HL-60 (cell line): ENCODE measurements around the gene POU5F2.

Experiments used
- DNase-seq, 2 experiments: peaks; one replicate each; pipeline ENCODE4 v3.0.0-alpha.2; 2010 to 2020; ENCODE audit warnings: low read depth in 1 of 2, low spot score in 1 of 2
- H3K27ac ChIP-seq: fragments of 250-450 bp; sonication (Bioruptor Pico); replicated peaks from 2 replicates; pipeline ENCODE4 v1.5.1; 2020; ENCODE audit warnings: mild to moderate bottlenecking, moderate library complexity
- H3K27me3 ChIP-seq: fragments of 250-450 bp; sonication (Bioruptor Pico); 2 replicates; pipeline ENCODE4 v1.5.1; 2021; ENCODE audit warnings: mild to moderate bottlenecking, moderate library complexity; ENCODE audit not compliant: insufficient read depth, poor library complexity, severe bottlenecking
- H3K4me3 ChIP-seq: replicated peaks from 2 replicates; pipeline ENCODE4 v1.5.1; 2011; ENCODE audit warnings: mild to moderate bottlenecking, control low read depth, low read length; ENCODE audit not compliant: insufficient read depth
- GABPA ChIP-seq: IDR thresholded peaks from 2 replicates; pipeline ENCODE4 v1.6.1; 2012; ENCODE audit warnings: low read depth
- POLR2AphosphoS5 ChIP-seq: IDR thresholded peaks from 2 replicates; pipeline ENCODE4 v1.6.1; 2012; ENCODE audit warnings: low read depth
- SPI1 ChIP-seq: IDR thresholded peaks from 2 replicates; pipeline ENCODE4 v1.6.1; 2012; ENCODE audit warnings: low read depth, mild to moderate bottlenecking, borderline replicate concordance
- TF ChIP-seq, protein P1 (sequence below): IDR thresholded peaks from 2 replicates; pipeline ENCODE4 v1.6.1; 2012; ENCODE audit warnings: low read depth; ENCODE audit not compliant: insufficient replicate concordance
- TF ChIP-seq, protein P2 (sequence below): IDR thresholded peaks from one replicate; pipeline ENCODE4 v1.5.1; 2011; ENCODE audit warnings: low read length, control low read depth, inconsistent platforms; ENCODE audit not compliant: insufficient read depth

Gene POU5F2

DNA sequence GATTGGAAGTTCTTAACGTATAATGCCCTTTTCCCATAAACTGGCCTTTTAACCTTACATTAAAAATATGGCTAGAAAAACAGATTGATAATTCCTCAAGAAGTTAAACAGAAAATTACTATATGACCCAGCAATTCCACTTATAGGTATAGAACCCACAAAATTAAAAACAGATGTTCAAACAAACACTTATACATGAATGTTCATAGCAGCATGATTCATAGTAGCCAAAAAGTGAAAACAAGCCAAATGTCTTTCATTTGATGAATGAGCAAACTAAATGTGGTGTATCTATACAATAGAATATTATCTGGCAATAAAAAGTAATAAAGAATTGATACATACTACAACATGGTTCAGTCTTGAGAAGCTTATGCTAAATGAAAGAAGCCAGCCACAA, 35.5 kb downstream of the POU5F2 start:
- TF ChIP-seq, protein P1, sequence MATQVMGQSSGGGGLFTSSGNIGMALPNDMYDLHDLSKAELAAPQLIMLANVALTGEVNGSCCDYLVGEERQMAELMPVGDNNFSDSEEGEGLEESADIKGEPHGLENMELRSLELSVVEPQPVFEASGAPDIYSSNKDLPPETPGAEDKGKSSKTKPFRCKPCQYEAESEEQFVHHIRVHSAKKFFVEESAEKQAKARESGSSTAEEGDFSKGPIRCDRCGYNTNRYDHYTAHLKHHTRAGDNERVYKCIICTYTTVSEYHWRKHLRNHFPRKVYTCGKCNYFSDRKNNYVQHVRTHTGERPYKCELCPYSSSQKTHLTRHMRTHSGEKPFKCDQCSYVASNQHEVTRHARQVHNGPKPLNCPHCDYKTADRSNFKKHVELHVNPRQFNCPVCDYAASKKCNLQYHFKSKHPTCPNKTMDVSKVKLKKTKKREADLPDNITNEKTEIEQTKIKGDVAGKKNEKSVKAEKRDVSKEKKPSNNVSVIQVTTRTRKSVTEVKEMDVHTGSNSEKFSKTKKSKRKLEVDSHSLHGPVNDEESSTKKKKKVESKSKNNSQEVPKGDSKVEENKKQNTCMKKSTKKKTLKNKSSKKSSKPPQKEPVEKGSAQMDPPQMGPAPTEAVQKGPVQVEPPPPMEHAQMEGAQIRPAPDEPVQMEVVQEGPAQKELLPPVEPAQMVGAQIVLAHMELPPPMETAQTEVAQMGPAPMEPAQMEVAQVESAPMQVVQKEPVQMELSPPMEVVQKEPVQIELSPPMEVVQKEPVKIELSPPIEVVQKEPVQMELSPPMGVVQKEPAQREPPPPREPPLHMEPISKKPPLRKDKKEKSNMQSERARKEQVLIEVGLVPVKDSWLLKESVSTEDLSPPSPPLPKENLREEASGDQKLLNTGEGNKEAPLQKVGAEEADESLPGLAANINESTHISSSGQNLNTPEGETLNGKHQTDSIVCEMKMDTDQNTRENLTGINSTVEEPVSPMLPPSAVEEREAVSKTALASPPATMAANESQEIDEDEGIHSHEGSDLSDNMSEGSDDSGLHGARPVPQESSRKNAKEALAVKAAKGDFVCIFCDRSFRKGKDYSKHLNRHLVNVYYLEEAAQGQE, result no peak
- TF ChIP-seq, protein P2, sequence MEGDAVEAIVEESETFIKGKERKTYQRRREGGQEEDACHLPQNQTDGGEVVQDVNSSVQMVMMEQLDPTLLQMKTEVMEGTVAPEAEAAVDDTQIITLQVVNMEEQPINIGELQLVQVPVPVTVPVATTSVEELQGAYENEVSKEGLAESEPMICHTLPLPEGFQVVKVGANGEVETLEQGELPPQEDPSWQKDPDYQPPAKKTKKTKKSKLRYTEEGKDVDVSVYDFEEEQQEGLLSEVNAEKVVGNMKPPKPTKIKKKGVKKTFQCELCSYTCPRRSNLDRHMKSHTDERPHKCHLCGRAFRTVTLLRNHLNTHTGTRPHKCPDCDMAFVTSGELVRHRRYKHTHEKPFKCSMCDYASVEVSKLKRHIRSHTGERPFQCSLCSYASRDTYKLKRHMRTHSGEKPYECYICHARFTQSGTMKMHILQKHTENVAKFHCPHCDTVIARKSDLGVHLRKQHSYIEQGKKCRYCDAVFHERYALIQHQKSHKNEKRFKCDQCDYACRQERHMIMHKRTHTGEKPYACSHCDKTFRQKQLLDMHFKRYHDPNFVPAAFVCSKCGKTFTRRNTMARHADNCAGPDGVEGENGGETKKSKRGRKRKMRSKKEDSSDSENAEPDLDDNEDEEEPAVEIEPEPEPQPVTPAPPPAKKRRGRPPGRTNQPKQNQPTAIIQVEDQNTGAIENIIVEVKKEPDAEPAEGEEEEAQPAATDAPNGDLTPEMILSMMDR, result no peak
- no peak for TF ChIP-seq GABPA
- TF ChIP-seq POLR2AphosphoS5, result no peak
- TF ChIP-seq SPI1, result no peak
- no peak overlapping the region for H3K4me3 ChIP-seq
- H3K27ac ChIP-seq, result no peak overlapping the region
- H3K27me3 ChIP-seq, result no peaks in the 10 kb centered on the region
- DNase-seq, result no peak

DNA sequence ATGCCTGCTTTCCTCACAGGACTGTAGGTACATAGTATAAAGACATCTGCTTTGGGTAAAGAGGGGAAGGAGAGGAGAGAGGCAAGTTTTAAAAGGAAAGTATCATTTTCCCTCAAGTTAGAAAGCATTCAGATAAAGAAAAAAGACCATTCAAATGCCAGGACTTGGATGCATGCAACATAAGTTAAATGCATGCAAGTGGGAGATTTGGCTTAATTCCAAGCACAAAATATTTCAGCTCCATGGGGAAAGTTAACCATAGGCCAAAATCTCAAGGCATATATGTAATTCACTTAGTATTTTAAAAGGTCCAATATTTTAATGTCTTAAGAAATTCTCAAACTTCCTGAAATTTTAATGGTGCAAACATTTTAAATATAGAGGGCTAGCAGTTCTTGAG, 36.4 kb downstream of the POU5F2 start:
- Histone ChIP-seq H3K4me3 (no peak overlapping the region), H3K27me3 (no peaks in the 10 kb centered on the region), H3K27ac (no peak overlapping the region)
- DNase-seq, result no peak
- TF ChIP-seq, protein P2, result no peak
- TF ChIP-seq, protein P1, result no peak
- TF ChIP-seq SPI1 (no peak), GABPA (no peak), POLR2AphosphoS5 (no peak)

DNA sequence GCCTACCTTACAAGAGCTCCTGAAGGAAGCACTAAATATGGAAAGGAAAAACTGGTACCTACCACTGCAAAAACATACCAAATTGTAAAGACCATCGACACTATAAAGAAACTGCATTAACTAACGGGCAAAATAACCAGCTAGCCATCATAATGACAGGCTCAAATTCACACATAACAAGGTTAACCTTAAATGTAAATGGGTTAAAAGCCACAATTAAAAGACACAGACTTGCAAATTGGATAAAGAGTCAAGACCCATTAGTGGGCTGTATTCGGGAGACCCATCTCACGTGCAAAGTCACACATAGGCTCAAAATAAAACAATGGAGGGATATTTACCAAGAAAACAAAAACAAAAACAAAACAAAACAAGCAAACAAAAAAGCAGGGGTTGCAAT, 49.4 kb downstream of the POU5F2 start:
- TF ChIP-seq GABPA (no peak), POLR2AphosphoS5 (no peak), SPI1 (no peak)
- TF ChIP-seq, protein P2, result no peak
- TF ChIP-seq, protein P1, result no peak

More for the DNA sequence above, 49.4 kb downstream of the POU5F2 start:
- Histone ChIP-seq H3K4me3 (no peak overlapping the region), H3K27ac (no peak overlapping the region), H3K27me3 (no peaks in the 10 kb centered on the region)
- no peak for DNase-seq
